ENCODE data around the gene ZNF446.
A peak's percentile ranks its signal among the peaks of the same experiment; 100 is the strongest.
"Not testable (repeated sequence)": the region's sequence is repeated elsewhere in the genome, so short reads cannot be mapped to it uniquely, and the experiment has no call there.

The ZNF446 gene

GRCh38 chr19:58475714-58476497, at the start of gene ZNF446:
TSS of gene ZNF446 (plus strand) at chr19:58476352. CDS start at chr19:58477219, 867 bp downstream.
- DNase-seq (ENCODE audit: low spot score): peak; percentile 98

DNA sequence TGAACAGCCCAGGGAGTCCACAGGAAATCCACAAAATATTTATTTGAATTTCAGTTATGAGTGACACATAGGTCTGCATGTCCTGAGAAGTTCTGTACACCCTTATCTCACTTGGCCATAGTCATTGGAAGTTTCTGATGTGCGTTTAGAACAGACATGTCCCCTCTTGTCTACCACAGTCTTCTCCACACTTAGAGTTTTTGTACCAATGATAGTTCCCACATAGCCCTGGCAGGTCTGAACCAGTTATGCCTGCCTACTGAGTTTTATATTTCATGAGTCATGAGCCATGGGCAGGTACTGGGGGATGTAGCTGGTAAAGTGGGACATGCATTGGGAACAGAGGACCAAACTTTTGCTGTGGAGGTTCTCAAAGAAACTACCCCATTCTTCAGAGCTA, 47.5 kb upstream of the ZNF446 start:
- DNase-seq (ENCODE audit: low spot score): no peak

- DNase-seq (ENCODE audit: low spot score): no peak
Observed at GRCh38 chr19:58429745-58430144, 46.4 kb upstream of the ZNF446 start.

- no peak for DNase-seq (ENCODE audit: low spot score)
Observed at GRCh38 chr19:58434217-58434616, 41.9 kb upstream of the ZNF446 start.

GRCh38 chr19:58439576-58440554, 36.3 kb upstream of the ZNF446 start, which contains the start of gene ZNF132:
TSS of gene ZNF132 (minus strand) at chr19:58440153. CDS start at chr19:58439821, 332 bp downstream.
- no peak for DNase-seq (ENCODE audit: low spot score)

- no peak for DNase-seq (ENCODE audit: low spot score)
Observed at GRCh38 chr19:58440556-58440955, 35.6 kb upstream of the ZNF446 start.

GRCh38 chr19:58442986-58443385, 33.2 kb upstream of the ZNF446 start:
- not testable (repeated sequence) for DNase-seq (ENCODE audit: low spot score)

DNA sequence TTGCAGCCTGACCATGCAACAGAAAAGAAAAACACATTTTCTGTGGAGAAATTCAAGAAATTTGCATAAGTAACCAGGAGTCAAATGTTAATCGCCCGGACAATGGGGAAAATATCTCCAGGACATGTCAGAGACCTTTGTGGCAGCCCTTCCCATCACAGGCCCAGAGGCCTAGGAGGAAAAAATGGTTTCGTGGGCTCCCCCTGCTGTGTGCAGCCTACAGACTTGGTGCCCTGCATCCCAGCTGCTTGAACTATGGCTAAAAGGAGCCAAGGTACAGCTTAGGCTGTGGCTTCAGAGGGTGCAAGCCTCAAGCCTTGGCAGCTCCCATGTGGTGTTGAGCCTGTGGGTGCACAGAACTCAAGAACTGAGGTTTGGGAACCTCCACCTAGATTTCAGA, 27.3 kb upstream of the ZNF446 start:
- not testable (repeated sequence) for DNase-seq (ENCODE audit: low spot score)

GRCh38 chr19:58449980-58450379, 26.2 kb upstream of the ZNF446 start:
- not testable (repeated sequence) for DNase-seq (ENCODE audit: low spot score)

- no peak for DNase-seq (ENCODE audit: low spot score)
Observed at GRCh38 chr19:58450856-58451357, 25.2 kb upstream of the ZNF446 start.

DNA sequence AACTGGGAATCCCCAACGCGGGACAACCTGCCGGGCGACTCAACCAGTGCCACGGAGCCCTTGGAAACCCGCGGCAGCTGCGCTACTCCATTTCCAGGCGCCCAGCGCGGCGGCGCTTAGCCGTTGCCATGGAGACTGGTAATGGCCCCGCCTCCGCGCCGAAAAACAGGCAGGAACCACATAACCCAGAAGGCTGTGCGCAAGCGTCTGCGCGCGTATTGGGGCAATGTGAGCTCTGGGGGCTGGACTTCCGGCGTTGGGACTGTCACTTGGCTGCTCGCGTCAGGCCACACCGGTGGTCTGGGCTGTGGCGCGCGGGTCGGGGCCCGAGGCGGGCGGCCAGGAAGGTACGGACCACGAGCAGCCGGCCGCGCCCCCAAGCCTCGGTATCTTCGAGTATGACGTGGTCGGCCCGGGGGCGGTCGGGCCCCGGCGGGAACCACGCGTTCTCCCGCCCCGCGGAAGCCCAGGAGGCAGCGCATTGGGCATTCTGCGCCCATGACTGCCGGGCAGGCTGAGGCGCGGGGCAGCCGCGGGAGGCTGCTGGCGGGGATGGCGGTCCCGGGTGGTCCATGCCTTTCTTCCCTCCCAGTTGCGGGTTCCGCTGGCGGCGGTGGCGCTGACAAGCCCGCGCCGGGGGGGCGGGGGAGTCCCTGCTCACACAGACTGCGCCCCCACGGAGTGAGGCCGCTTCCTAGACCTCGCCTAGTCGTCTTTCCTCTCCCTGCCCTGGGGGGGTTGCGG, 24.6 kb upstream of the ZNF446 start, which contains the start of gene ZNF324B:
ZNF324B (plus strand) TSS at position 265 of the 744 bp plus-strand sequence. CDS start 2,080 bp downstream, outside the sequence.
- DNase-seq (ENCODE audit: low spot score): peak; percentile 97

DNA sequence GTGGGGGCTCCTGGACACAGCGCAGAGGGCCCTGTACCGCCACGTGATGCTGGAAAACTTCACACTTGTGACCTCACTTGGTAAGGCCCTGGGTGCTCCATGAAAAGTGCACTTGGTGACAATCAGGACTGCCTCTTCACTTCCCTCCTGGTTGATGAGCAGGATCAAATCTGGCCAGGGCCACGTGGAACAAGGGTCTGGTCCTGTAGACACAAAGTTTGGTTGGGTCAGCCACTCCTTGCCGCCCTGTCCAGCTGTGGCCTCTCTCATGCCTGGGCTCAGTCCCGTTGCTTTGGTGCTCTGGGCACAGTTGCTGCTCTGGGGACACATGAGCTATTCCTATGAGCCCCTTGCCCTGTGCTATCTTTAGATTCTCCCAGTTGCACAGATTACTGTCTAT, 22.4 kb upstream of the ZNF446 start:
- no peak for DNase-seq (ENCODE audit: low spot score)

GRCh38 chr19:58455306-58455705, 20.8 kb upstream of the ZNF446 start:
- DNase-seq (ENCODE audit: low spot score): no peak

- no peak for DNase-seq (ENCODE audit: low spot score)
Observed at GRCh38 chr19:58456111-58456510, 20.0 kb upstream of the ZNF446 start.

DNA sequence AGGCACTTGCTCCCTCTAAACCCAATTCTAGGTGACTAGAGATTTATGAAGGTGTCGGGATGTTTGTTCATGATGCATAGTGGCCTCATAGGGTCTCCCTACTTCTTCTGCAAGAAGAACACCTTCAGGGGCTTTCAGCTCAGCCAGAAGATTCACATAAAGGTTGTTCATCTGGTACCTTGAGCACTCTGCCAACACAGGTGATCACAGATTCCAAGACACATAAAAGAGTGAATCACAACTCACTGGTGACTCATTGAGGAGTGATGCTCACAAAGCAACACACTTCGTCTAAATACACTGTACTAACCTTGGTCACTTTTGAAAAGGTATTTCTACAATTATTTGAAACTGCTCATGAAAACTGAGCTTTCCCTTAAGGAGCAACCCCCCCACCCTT, 16.1 kb upstream of the ZNF446 start:
- no peak for DNase-seq (ENCODE audit: low spot score)

GRCh38 chr19:58466089-58466759, 9.9 kb upstream of the ZNF446 start:
- DNase-seq (ENCODE audit: low spot score): no peak

- DNase-seq (ENCODE audit: low spot score): peak; percentile 98
Observed at GRCh38 chr19:58466760-58467589, 9.2 kb upstream of the ZNF446 start, which contains the start of gene ZNF324. TSS of gene ZNF324 (plus strand) at chr19:58467080. CDS start at chr19:58469186, 2,106 bp downstream.

DNA sequence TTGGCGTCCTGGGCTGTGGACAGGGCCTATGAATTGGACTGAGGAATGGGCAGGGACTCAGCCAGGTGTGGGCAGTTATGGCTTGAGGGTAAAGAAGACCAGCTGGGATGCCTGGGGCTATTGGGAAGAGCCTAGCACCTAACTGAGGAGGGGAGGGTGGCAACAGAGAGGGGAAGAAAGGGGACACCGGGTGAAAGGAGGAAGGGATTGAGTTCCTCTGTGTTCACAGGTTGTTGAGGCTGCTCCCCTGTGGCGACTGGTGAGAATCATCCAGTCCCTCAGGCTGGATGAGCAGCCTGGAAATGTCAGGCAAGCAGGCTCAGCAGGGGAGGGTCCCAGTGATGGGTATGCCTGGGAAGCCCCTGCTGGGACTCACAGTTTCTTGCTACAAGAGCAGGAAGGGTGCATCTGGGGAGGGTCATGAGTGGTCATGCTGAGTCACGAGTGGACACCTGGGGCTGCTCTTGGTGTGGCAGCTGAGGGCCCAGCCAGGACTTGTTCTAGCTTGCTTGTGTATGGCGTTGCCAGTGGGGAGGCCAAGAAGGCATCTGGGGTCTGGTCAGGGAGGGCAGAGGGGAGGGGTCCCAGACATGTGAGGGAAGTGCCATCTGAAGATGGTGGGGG, 7.8 kb upstream of the ZNF446 start:
- DNase-seq (ENCODE audit: low spot score): no peak

DNA sequence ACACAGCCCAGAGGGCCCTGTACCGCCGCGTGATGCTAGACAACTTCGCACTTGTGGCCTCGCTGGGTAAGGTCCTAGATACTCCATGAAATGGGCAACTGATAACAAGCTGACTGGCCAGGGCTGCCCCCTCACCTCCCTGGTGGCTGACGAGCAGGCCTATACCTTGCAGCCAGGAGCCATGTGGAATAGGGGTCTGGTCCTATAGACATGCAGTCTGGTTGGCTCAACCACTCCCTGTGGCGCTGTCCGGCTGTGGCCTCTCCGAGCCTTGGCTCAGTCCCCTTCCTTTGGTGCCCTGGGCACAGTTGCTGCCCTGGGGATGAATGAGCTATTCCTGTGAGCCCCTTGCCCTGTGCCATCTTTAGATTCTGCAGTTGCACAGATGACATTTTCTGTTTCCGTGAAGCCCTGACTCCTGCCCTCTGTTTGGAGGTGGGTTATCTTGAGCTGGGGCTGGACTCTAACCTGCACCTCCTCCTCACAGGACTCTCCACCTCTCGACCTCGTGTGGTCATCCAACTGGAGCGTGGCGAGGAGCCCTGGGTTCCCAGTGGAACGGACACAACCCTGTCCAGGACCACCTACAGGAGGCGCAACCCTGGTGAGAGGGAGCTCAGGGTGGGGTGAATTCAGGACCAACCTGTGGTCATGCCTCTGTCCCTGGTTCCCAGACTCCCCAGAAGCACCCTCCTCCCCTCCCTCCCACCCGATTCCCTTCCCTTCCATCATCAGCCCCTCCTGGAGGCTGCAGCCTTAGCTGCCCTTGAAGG, 6.7 kb upstream of the ZNF446 start:
- no peak for DNase-seq (ENCODE audit: low spot score)

All from HuH-7.5 (cell line).